ENCODE results near the gene UBL5. TPM values are rescaled to one million over a fixed set of nuclear protein-coding genes. Genes with fewer than 3 reads are reported as not detected.

The UBL5 gene
- total and polyA plus RNA-seq, 10 of the 15 experiments (the other 5 are each of a cell fraction or from before 2014, with no cell fraction given), result 297 to 897 (median 711) TPM

DNA sequence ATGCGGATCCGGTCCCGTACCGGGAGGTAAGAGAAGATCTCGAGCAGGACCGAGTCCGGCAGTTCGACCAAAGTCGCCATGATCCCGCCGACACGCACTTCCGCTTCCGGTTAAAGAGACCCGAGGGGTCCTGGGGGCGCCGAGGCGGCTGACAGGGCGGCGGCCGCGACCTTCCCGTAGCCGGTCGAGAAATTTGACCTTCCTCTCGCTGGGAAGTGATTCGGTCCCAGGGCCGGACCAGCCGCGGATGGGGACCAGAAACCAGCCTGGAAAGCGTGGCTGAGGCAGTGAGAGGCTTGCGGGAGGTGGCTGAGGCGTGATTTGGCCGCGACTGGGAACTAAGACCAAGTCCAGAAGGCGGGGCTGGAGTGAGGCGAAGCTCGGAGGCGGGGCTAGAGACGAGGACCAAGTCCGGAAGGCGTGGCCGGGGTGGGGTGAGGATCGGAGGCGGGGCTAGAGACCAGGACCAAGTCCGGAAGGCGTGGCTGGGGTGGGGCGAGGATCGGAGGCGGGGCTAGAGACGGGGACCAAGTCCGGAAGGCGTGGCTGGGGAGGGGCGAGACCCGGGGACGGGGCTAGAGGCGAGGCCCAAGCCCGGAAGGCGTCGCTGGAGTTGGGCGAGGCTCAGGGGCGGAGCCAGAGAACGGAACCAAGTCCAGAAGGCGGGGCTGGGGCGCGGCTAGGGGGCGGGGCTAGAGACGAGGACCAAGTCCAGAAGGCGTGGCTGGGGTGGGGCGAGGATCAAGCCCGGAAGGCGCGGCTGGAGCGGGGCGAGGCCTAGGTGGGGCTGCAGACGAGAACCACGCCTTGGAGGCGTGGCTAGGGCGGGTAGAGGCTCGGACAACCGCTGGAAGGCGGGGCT, 8.8 kb upstream of the UBL5 start, which contains the start of gene FBXL12 (continued):
- TF ChIP-seq SPI1 (IDR thresholded peaks at IDR 0.05; ENCODE audit: borderline replicate concordance, insufficient read depth, low read depth, low read length), result peak; percentile 63; the same call in 1 of the 2 replicates
- no peak for TF ChIP-seq KDM1A (IDR thresholded peaks at IDR 0.05; ENCODE audit: borderline replicate concordance)
- no peak for TF ChIP-seq SMC3 (IDR thresholded peaks at IDR 0.05; ENCODE audit: borderline replicate concordance, low read length)
- TF ChIP-seq CREB1 (IDR thresholded peaks at IDR 0.05; ENCODE audit: low read depth), result peak; percentile 81
- 0 out of 3 replicates have a peak, but pooled peaks have one; percentile 50 for TF ChIP-seq POU2F2 (IDR thresholded peaks at IDR 0.05; ENCODE audit: borderline replicate concordance, low read depth, low read length)
- TF ChIP-seq RELB (IDR thresholded peaks at IDR 0.05; ENCODE audit: low read depth), result peak; percentile 97; the same call in 1 of the 2 replicates
- TF ChIP-seq CHD2 (IDR thresholded peaks at IDR 0.05; ENCODE audit: borderline replicate concordance, low read depth, low read length), result no peak; the same call in 1 of the 2 replicates
- TF ChIP-seq, protein P1, sequence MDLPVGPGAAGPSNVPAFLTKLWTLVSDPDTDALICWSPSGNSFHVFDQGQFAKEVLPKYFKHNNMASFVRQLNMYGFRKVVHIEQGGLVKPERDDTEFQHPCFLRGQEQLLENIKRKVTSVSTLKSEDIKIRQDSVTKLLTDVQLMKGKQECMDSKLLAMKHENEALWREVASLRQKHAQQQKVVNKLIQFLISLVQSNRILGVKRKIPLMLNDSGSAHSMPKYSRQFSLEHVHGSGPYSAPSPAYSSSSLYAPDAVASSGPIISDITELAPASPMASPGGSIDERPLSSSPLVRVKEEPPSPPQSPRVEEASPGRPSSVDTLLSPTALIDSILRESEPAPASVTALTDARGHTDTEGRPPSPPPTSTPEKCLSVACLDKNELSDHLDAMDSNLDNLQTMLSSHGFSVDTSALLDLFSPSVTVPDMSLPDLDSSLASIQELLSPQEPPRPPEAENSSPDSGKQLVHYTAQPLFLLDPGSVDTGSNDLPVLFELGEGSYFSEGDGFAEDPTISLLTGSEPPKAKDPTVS (IDR thresholded peaks at IDR 0.05; ENCODE audit: low read depth, low read length), result no peak
- no peak for TF ChIP-seq TCF7 (IDR thresholded peaks at IDR 0.05; ENCODE audit: borderline replicate concordance)
- TF ChIP-seq, protein P2, sequence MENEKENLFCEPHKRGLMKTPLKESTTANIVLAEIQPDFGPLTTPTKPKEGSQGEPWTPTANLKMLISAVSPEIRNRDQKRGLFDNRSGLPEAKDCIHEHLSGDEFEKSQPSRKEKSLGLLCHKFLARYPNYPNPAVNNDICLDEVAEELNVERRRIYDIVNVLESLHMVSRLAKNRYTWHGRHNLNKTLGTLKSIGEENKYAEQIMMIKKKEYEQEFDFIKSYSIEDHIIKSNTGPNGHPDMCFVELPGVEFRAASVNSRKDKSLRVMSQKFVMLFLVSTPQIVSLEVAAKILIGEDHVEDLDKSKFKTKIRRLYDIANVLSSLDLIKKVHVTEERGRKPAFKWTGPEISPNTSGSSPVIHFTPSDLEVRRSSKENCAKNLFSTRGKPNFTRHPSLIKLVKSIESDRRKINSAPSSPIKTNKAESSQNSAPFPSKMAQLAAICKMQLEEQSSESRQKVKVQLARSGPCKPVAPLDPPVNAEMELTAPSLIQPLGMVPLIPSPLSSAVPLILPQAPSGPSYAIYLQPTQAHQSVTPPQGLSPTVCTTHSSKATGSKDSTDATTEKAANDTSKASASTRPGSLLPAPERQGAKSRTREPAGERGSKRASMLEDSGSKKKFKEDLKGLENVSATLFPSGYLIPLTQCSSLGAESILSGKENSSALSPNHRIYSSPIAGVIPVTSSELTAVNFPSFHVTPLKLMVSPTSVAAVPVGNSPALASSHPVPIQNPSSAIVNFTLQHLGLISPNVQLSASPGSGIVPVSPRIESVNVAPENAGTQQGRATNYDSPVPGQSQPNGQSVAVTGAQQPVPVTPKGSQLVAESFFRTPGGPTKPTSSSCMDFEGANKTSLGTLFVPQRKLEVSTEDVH (IDR thresholded peaks at IDR 0.05; ENCODE audit: low read depth, partially characterized antibody), result no peak
- no peak for TF ChIP-seq ZNF217 (IDR thresholded peaks at IDR 0.05)
- peak; percentile 84; the same call in 1 of the 2 replicates for TF ChIP-seq PML (IDR thresholded peaks at IDR 0.05; ENCODE audit: low read length)
- no peak for TF ChIP-seq IRF3 (IDR thresholded peaks at IDR 0.05)
- 0 out of 2 replicates have a peak, but pooled peaks have one; percentile 61 for TF ChIP-seq BACH1 (IDR thresholded peaks at IDR 0.05; ENCODE audit: borderline replicate concordance)
- peak; percentile 38 for TF ChIP-seq SMAD1 (IDR thresholded peaks at IDR 0.05; ENCODE audit: low read depth, partially characterized antibody)
- peak; percentile 63 for TF ChIP-seq KLF5 (IDR thresholded peaks at IDR 0.05; ENCODE audit: partially characterized antibody)
- TF ChIP-seq, protein P3, sequence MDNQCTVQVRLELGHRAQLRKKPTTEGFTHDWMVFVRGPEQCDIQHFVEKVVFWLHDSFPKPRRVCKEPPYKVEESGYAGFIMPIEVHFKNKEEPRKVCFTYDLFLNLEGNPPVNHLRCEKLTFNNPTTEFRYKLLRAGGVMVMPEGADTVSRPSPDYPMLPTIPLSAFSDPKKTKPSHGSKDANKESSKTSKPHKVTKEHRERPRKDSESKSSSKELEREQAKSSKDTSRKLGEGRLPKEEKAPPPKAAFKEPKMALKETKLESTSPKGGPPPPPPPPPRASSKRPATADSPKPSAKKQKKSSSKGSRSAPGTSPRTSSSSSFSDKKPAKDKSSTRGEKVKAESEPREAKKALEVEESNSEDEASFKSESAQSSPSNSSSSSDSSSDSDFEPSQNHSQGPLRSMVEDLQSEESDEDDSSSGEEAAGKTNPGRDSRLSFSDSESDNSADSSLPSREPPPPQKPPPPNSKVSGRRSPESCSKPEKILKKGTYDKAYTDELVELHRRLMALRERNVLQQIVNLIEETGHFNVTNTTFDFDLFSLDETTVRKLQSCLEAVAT (IDR thresholded peaks at IDR 0.05), result peak; percentile 65; the same call in 1 of the 2 replicates
- TF ChIP-seq TARDBP (IDR thresholded peaks at IDR 0.05; ENCODE audit: borderline replicate concordance), result no peak
- TF ChIP-seq HDAC2 (IDR thresholded peaks at IDR 0.05), result no peak
- peak; percentile 96 for TF ChIP-seq YY1 (IDR thresholded peaks at IDR 0.05; ENCODE audit: low read depth, low read length)
- no peak for TF ChIP-seq ZNF24 (IDR thresholded peaks at IDR 0.05)
- no peak for TF ChIP-seq PAX5 (IDR thresholded peaks at IDR 0.05; ENCODE audit: borderline replicate concordance, low read depth, low read length)

Measured in GM12878 (cell line).